ENCODE results near the gene COA1. TPM values are rescaled to one million over a fixed set of nuclear protein-coding genes. Genes with fewer than 3 reads are reported as not detected.
"Not testable (repeated sequence)": the region's sequence is repeated elsewhere in the genome, so short reads cannot be mapped to it uniquely, and the experiment has no call there.

COA1 gene, protein sequence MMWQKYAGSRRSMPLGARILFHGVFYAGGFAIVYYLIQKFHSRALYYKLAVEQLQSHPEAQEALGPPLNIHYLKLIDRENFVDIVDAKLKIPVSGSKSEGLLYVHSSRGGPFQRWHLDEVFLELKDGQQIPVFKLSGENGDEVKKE
- 102 and 109 TPM in 2 replicates for total RNA-seq (2014; rRNA removed; shearing (Covaris generic))

DNA sequence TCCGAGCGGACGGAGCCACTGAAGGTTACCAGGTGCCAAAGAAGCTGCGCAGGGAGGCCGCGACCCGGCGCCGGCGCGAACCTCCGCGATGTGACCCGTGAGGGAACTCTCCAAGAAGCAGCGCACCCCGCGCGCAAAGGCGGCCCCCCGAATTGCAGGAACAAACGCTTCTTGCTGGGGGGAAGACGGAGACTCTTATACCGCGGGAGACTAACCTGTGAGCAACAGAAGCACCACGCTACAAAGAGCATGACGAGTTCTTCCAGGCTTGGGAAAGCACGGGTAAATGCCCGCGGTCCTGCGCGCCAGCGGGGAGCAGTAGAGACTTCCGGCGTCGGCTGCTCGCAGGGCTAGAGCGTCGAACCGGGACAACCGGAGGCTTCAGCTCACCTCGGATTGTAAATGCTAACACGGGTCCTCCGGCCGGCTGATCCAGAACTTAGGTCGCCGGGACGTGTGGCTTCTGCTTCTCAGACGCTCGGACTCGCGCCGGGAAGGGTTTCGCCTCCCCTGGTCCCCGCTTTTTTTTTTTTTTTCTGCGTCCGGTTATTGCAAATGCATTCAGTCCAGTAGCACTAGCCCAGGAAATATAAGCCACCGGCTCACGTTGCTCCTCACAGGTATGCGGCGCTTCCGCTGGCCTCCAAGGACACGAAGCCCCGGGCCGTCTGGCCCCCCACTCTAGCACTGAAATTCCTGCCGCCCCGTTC, at the start of gene COA1:
Gene COA1, minus strand, starts transcription at position 310 of the 710 bp plus-strand sequence. CDS start 80,909 bp downstream, outside the sequence.
- peak; percentile 91 for DNase-seq (ENCODE audit: low read depth)

DNA sequence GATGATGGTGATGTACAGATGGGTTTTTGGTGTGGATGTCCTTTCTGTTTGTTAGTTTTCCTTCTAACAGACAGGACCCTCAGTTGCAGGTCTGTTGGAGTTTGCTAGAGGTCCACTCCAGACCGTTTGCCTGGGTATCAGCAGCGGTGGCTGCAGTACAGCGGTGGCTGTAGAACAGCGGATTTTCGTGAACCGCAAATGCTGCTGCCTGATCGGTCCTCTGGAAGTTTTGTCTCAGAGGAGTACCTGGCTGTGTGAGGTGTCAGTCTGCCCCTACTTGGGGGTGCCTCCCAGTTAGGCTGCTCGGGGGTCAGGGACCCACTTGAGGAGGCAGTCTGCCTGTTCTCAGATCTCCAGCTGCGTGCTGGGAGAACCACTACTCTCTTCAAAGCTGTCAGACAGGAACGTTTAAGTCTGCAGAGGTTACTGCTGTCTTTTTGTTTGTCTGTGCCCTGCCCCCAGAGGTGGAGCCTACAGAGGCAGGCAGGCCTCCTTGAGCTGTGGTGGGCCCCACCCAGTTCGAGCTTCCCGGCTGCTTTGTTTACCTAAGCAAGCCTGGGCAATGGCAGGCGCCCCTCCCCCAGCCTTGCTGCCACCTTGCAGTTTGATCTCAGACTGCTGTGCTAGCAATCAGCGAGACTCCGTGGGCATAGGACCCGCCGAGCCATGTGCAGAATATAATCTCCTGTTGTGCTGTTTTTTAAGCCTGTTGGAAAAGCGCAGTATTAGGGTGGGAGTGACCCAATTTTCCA, 49.1 kb upstream of the COA1 start:
- DNase-seq (ENCODE audit: low read depth) = not testable (repeated sequence)

DNA sequence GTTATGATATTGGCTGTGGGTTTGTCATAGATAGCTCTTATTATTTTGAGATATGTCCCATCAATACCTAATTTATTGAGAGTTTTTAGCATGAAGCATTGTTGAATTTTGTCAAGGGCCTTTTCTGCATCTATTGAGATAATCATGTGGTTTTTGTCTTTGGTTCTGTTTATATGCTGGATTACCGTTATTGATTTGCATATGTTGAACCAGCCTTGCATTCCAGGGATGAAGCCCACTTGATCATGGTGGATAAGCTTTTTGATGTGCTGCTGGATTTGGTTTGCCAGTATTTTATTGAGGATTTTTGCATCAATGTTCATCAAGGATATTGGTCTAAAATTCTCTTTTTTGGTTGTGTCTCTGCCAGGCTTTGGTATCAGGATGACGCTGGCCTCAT, 45.9 kb upstream of the COA1 start:
- not testable (repeated sequence) for DNase-seq (ENCODE audit: low read depth)

DNA sequence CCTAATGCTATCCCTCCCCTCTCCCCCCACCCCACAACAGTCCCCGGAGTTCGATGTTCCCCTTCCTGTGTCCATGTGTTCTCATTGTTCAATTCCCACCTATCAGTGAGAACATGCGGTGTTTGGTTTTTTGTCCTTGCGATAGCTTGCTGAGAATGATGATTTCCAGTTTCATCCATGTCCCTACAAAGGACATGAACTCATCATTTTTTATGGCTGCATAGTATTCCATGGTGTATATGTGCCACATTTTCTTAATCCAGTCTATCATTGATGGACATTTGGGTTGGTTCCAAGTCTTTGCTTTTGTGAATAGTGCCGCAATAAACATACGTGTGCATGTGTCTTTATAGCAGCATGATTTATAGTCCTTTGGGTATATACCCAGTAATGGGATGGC, 43.9 kb upstream of the COA1 start:
- DNase-seq (ENCODE audit: low read depth) = not testable (repeated sequence)

DNA sequence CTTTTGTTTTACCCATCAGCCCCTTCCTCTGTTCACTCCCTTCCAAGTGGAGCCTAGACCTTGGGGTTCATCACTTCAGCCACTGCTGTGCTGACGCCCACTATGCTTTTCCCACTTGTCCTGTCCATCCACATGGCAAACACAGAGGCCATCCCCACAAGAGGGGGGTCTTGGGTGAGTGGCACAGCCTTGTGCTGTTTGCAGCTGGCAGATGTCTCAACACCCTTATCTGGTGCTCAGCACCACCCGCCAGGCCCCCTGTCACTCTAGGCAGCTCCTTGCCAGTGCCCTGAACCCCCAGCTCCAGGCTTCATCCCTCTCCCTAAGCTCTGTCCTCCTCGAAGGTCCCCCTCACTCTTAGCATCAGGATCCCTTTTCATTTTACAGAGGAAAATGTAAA, 42.2 kb upstream of the COA1 start:
- no peak for DNase-seq (ENCODE audit: low read depth)

DNA sequence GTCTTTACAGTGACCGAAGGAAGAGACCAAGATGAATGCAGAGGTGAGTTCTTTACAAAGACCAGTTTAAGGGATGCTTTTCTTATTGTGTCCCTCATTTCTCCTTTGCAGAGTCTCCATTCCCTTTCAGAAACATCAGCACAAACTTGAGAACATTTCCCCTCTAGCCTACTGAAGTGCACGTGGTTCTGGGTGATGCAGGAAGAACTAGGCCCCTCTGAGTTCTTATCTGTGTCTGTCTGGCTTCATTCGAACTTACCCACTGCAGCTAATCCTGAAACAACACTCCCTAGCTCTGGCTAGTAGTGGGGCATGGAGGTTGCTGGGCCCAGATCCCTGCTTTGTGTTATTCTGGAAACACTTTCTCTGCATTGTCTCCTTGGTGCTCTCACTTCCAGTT, 41.8 kb upstream of the COA1 start:
- no peak for DNase-seq (ENCODE audit: low read depth)

DNA sequence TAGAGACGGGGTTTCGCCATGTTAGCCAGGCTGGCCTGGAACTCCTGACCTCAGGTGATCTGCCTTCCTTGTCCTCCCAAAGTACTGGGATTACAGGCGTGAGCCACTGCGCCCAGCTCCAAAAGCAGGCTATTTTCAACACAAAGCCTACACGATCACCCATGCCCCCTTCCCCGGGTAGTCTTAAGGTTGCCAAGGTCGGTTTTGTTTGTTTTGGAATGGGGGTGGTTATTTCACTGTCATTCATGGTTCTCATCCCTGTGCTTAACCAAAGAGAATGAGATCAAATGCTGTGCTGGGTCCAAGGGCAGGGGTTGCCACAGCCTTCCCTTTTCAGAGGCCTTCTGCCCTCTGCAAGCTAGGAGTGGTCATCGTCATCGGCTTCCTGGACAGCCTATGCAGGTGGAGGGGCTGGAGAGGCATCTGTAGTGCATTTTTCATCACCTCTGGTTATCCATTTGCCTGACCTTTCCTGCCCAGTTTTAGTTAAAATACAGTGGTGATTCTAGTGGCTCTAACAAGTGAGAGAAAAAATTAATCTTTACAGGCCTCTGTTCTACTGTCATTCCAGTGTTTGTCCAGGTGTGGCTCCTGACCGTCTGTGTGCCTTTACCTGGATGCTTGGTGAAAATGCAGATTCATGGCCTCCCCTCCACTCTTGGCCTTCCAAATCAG, 40.6 kb upstream of the COA1 start:
- no peak for DNase-seq (ENCODE audit: low read depth)

DNA sequence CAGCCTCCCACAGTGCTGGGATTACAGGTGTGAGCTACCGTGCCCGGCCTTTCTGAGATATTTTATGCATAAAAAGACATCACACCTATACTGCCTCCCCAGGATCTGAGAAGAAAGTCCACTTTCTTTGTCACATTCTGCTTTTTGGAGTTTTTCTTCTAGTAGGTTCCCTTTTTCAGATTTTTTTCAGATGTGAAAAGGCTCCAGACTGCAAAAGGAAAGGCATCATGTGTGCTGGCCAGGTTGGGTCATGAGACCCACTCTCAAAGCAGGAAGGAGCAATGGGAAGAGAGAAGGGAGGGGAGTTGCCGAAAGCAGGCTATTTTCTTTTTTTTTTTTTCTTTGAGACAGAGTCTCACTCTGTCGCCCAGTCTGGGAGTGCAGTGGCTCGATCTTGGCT, 40.0 kb upstream of the COA1 start:
- no peak for DNase-seq (ENCODE audit: low read depth)

DNA sequence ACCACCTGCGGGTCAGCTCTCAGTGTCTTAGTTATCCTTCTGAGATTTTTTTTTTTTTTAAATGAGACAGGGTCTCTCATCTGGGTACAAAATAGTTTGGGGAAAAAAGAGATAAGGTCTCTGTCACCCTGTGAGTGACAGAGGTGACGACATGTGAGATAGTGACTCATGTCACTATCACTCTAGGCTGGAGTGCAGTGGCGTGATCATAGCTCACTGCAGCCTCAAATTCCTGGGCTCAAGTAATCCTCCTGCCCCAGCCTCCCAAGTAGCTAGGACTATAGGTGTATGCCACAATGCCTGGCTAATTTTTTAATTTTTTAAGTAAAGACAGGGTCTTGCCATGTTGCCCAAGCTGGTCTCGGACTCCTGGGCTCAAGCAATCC, 39.6 kb upstream of the COA1 start:
- DNase-seq (ENCODE audit: low read depth) = no peak

DNA sequence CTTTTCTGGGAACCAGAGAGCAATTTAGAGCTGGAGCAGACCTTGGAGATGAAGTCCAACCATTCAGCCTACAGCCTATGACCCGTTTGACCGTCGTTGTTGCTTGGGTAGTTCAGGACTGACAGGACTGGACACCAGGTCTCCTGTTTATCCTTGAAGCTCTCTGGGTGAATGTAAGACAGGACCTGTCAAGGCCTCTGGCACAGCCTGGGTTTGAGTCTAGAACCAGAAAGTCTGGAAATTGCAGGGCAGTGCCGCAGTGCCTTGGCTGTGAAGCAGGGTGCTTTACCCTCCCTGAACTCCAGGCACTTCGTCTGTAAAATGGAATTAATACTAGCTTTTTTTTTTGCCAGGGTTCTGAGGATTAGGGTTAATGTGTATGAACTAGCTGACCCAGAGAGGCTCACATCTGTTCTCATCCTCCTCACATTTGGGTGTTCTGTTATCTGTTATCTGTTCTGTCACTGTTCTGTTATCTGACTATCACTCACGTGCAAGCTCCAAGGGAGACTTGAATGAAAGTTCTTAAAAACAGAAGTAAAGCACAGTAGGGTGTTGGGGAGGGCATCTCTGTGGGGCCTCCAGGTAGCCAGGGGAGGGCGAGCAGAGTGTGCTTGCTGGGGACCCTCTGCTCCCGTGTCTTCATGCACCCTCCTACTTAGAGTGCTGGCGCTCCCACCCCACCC, 39.0 kb upstream of the COA1 start:
- DNase-seq (ENCODE audit: low read depth) = no peak

DNA sequence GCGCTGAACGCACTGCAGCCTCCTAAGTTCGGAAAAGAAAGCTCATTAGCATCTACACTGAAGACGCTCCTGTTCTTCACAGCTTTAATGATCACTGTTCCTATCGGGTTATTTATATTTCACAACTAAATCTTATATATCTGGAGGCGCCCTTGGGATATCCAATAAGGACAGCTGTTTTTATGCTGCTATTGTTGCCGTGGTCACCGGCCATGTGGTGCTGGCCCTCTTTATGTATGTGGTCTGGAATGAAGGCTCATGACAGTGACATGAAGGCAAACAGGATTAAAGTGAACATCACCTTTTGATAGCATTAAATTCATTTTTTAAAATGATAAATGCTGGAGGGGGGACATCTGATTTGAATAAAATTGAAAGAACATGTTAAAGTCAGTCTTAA, 38.0 kb upstream of the COA1 start:
- DNase-seq (ENCODE audit: low read depth) = no peak

DNA sequence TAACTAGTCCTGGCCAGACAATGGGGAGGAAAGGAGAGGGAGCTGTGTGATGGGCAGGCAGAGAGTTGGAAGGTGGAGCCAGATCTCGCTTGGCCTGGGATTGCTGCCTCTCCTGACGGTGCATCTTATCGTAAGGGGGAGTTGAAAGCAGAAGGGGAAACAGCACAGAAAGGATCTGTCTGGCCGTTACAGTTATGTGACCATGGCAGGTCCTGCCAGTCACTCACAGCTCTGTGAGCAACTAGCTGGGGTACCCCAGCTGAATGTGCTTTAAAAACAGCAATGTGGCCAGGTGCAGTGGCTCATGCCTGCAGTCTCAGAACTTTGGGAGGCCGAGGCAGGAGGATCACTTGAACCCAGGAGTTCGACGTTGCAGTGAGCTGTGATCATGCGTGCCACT, 37.2 kb upstream of the COA1 start:
- no peak for DNase-seq (ENCODE audit: low read depth)

DNA sequence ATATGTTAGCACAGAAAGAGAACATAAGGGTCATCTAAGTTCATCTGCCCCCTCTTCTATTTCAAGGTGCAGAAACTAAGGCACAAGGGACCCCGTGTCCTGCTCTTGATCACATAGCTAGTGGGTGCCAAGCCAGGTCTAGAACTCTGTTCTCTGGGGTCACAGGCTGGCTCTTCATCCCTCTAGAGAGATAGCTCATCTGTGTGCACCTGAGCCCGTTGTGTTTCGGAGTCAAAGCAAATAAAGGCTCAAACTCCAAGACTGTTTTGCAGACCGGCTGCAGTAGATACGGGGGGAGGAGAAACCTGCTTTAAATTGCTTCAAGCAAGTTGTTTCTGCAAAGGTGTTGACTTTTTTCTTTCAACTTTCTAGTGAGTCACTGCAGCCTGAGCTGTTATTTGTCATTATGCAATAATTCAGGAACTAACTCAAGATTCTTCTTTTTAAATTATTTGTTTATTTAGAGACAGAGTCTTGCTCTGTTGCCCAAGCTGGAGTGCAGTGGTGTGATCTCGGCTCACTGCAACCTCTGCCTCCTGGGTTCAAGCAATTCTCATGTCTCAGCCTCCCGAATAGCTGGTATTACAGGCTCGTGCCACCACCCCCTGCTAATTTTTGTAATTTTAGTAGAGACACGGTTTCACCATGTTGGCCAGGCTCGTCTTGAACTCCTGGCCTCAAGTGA, 35.6 kb upstream of the COA1 start:
- peak; percentile 74 for DNase-seq (ENCODE audit: low read depth)

DNA sequence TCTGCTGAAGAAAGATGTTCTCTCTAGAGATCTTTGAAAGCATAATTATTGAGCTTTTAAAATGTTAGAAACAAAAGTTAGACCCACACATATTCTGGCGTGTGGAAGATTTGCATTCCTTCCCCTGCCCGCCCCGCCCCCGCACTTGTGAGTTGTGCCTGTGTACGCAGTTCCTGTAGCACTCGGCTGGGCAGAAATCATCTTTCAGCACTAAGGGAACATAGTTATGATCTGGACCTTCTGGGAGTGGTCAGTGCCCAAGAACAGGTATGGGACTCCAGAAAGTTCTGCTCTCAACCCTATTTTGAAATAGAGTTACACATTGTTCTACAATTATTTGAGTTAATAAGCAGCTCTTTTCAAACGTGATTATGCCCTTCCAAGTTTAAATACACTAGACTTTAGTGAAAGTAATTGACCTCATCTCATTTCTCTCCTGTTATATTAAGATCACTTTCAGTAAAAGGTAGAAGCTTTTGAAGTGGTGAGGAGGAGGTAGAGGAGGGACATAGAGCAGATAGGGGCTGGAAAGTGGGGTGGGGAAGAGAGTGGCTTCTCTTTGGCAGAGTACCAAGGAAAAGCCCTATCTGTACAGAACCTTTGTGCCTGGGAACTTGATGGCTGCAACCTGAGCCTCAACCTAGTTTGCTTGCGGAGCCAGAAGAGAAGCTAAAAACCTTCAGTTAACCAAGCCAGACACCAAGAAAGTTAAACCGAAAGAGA, 34.9 kb upstream of the COA1 start:
- no peak for DNase-seq (ENCODE audit: low read depth)

DNA sequence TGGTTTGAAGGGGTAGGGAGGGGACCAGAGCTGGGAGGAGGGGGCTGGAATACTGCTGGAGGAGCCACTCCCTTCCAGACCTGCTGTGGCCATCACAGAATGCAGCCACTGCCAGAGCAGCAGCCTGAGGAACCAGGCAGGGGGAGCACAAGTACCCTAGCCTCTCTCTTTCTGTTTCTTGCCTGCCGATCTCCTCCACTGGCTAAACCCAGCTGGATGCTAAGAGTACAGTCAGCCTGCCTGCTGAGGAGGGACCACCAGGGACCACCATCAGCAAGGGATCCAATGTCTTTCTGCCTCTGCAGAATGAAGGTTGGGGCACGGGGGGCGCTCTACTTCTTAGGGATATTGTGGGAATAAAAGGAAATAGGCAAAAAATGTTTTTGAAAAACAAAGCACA, 33.9 kb upstream of the COA1 start:
- DNase-seq (ENCODE audit: low read depth) = no peak

DNA sequence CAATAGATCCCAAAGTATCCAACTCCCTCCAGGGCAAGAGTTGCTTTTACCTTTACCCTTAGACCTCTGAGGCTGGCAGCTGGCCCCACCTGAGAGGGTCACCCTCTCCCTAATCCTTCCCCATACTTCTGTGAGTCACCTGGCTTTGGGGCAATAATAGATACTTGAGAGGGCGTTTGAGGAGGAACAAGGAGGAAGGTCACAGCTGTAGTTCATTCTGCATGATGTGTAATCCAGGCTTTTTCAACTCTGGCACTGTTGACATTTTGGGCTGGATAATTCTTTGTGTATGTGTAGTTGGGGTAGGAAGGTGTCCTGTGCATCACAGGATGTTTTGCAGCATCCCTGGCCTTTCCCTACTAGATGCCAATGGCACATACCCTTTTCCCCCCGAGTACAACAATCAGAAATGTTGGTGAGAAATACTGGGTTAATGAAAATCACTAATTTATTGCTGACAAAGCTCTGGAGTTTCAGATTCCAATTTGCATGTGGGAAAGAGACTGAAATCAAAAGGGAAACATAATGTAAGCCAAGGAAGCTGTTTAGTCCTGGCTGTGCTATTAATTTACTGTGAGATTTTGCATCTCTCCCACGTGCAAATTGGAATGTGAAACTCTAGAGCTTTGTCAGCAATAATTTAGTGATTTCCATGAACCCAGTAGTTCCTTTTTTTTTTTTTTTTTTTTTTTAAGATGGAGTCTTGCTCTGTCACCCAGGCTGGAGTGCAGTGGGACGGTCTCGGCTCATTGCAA, 32.8 kb upstream of the COA1 start:
- peak; percentile 22 for DNase-seq (ENCODE audit: low read depth)

DNA sequence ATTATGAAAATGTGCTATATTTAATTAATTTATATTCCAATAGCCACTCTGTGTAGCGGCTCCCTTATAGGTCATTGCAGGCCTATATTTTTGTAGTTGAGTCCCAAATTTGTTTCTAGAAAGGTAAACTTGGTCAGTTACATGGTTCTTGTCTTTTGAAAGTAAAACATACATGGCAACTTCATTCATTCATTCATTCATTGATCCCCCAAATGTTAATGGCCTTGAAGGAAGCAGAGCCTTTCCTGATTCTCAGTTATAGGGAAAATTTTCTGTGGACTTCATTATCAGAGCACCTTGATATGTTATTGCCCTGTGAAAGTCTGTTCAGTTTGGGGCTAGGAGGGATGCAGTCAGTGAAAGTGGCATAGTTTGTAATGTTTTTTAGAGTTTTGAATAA, 32.1 kb upstream of the COA1 start:
- no peak for DNase-seq (ENCODE audit: low read depth)

DNA sequence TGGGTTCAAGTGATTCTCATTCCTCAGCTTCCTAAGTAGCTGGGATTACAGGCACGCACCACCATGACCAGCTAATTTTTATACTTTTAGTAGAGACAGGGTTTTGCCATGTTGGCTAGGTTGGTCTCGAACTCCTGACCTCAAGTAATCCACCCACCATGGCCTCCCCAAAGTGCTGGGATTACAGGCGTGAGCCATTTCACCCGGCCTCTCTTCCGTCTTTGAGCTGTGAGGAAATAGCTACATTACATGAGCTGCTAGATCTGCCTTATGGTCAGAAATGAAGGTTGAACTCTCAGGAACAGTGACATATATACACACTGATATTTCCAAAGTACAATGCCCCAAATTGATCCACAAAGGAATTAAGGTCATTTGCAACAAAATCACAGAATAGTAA, 31.5 kb upstream of the COA1 start:
- DNase-seq (ENCODE audit: low read depth) = no peak

DNA sequence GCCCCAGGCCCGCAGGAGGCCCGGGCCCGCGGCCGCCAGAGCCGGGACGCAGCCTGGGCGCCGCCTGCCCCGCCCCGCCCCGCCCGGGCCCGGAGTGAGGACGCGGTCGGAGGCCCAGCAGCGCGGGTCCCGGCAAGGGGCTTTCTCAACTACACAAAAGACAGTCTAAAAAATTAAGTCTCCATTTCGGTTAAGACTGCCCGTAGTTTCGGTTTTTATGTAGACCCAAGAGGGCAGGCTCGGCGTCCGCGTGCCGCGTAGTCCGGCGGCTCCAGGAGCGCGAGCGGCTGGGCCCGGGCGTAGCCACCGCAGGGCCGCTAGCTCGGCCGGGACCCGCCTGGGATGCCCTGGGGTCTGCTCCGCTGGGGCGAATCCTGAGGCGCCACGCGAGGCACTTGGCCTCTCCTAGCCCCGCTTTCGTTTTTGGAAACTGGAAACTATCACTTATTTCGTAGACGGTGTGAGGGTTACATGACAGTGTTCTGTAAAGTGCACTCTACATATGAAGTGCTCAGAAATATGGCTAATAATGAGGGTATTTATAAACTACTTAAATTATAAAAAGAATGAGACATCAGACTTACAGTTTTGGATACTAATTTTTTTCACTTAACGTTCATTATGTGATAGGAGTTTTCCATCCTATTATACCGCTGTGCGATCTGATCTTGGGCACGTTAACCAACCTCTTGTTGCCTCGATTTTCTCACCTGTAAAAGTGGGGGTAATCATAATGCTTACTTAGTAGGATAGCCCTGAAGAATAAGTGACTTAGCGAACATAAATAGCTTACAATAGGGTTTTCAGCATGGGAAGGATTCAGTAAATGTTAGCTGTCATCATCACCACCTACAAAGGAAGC, 29.7 kb upstream of the COA1 start:
- DNase-seq (ENCODE audit: low read depth) = peak; percentile 55
